GM21723 (cell line): ENCODE results near the gene RPP38.

Experiments
- ATAC-seq: cut with Tn5 transposase; IDR thresholded peaks from one replicate; pipeline ENCODE4 v1.9.1; 2021; ENCODE audit warnings: mild to moderate bottlenecking, moderate library complexity; ENCODE audit not compliant: unreplicated experiment

RPP38 gene

GRCh38 chr10:15149042-15149771 is 52.1 kb downstream of the RPP38 start:
- ATAC-seq: no peak

DNA sequence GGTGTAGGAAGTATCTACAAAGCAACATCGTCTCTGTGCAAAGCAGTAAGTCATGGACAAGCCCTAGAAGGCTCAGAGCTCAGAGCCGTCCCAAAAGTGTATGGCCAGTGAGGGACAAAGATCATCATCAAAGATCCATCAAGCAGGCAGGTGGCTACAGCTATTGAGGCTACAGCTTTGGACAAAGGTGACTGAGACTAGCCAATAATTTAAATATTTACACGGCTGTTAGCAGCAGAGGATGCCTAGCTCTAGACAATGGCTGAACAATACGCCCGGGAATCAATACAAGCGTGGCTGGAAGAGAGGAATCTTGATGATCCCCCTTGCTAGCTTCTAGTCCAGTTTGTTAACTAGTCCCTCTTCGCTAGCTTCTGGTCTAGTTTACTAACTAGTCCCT is 53.4 kb downstream of the RPP38 start:
- no peak for ATAC-seq

- ATAC-seq: no peak
These were observed 55.4 kb downstream of the RPP38 start for GRCh38 chr10:15152556-15152955.
